HepG2 (cell line): ENCODE results near the gene AHSA1. TPM values are rescaled to one million over a fixed set of nuclear protein-coding genes. Genes with fewer than 3 reads are reported as not detected.
A peak's percentile ranks its signal among the peaks of the same experiment; 100 is the strongest.

Source experiments
- ATRX ChIP-seq: sonication (generic); formaldehyde crosslinking; IDR thresholded peaks from 2 replicates; pipeline ENCODE4 v1.4.0; 2020; ENCODE audit warnings: missing genetic modification reagents, borderline replicate concordance
- DZIP1 ChIP-seq: sonication (generic); formaldehyde crosslinking; IDR thresholded peaks from 2 replicates; pipeline ENCODE4 v1.5.0; 2020; ENCODE audit warnings: mild to moderate bottlenecking, missing genetic modification reagents
- MNT ChIP-seq: fragments of 450-650 bp; IDR thresholded peaks from 2 replicates; pipeline ENCODE4 v1.6.1; 2016
- MYC ChIP-seq: sonication (generic); formaldehyde crosslinking; IDR thresholded peaks from 2 replicates; pipeline ENCODE4 v1.9.0; 2021; ENCODE audit warnings: missing genetic modification reagents, borderline replicate concordance
- RCOR2 ChIP-seq: IDR thresholded peaks from 2 replicates; pipeline ENCODE4 v1.6.1; 2016; ENCODE audit warnings: missing biosample characterization, missing genetic modification reagents
- SAFB2 ChIP-seq: sonication (generic); formaldehyde crosslinking; IDR thresholded peaks from 2 replicates; pipeline ENCODE4 v1.5.1; 2020; ENCODE audit warnings: missing genetic modification reagents, low read depth, mild to moderate bottlenecking, borderline replicate concordance
- SALL1 ChIP-seq: sonication (generic); formaldehyde crosslinking; IDR thresholded peaks from 2 replicates; pipeline ENCODE4 v1.8.0; 2022; ENCODE audit warnings: mild to moderate bottlenecking, missing genetic modification reagents
- THAP9 ChIP-seq: sonication (generic); formaldehyde crosslinking; IDR thresholded peaks from 2 replicates; pipeline ENCODE4; 2020; ENCODE audit warnings: missing genetic modification reagents, mild to moderate bottlenecking, borderline replicate concordance
- ZNF207 ChIP-seq: fragments of 450-650 bp; IDR thresholded peaks from 2 replicates; pipeline ENCODE4 v1.6.1; 2016; ENCODE audit warnings: antibody characterized with exemption, borderline replicate concordance
- ZNF576 ChIP-seq: sonication (generic); formaldehyde crosslinking; IDR thresholded peaks from 2 replicates; pipeline ENCODE4 v1.4.0; 2020; ENCODE audit warnings: mild to moderate bottlenecking, missing genetic modification reagents
- ZNF615 ChIP-seq: sonication (generic); formaldehyde crosslinking; IDR thresholded peaks from 2 replicates; pipeline ENCODE4 v1.5.0; 2020; ENCODE audit warnings: mild to moderate bottlenecking, missing genetic modification reagents, borderline replicate concordance
- polyA plus RNA-seq, 8 experiments: library from polyadenylated mRNA; depleted of rRNA in 3 of 8; stranded (reverse) in 7 of 8; unstranded in 1 of 8; fragments of >200 nt; fragmentation: Illumina TruSeq in 4 of 8; extraction: Trizol in 4 of 8; gene quantifications; 2 replicates each; pipeline versions ENCODE4 v1.2.1 to v1.2.3, GENCODE V29; 2011 to 2016; ENCODE audit warnings: low read depth in 4 of 8, missing spikeins in 1 of 8, mixed read lengths in 1 of 8; ENCODE audit not compliant: insufficient read depth in 1 of 8
- total RNA-seq, 5 experiments: library from RNA; depleted of rRNA; stranded (reverse); fragments of >200 nt; fragmentation: Illumina TruSeq; extraction: Trizol; gene quantifications; 2 replicates each; pipeline ENCODE4 v1.2.3, GENCODE V29; 2016; ENCODE audit warnings: low read depth in 1 of 5
- TF ChIP-seq, protein P1 (sequence below): sonication (generic); formaldehyde crosslinking; IDR thresholded peaks from 2 replicates; pipeline ENCODE4 v1.4.0; 2020; ENCODE audit warnings: mild to moderate bottlenecking, missing genetic modification reagents
- TF ChIP-seq, protein P2 (sequence below): sonication (generic); formaldehyde crosslinking; IDR thresholded peaks from 2 replicates; pipeline ENCODE4 v1.4.0; 2020; ENCODE audit warnings: mild to moderate bottlenecking, missing genetic modification reagents

The AHSA1 gene
- total and polyA plus RNA-seq, 2 of the 13 experiments (the other 11 are each of a cell fraction or from before 2014, with no cell fraction given), result 113 to 241 TPM

DNA sequence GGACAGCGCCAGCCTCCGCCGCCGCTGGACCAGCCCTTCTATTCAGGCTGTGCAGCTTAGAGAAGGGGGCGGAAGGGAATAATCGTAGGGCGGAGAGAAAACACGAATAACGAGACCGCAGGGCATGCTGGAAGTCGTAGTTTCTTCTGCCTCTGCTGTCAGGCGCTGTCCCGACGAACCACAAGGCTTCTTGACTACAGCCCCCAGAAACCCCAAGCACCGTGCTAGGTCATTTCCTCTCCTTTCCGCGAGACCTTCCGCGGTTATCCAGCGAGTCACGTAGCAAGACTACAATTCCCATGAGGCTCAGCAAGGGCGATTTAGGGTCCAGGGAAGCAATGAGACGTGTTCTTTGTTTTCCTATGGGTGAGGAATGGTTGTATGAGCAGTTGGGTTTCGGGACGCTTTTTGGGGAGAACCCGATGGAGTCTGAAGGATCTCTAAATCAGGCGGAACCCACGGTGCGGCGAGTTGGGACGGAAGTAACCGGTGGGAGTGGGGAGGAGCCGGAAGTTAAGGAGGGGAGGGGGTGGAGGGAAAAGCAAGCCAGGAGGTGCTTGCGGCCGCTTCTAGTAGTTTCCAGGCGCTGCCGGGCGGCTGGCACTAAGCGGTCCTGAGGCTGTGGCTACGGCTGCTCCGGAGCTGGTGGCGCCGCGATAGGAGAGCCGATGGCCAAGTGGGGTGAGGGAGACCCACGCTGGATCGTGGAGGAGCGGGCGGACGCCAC lies at the start of gene AHSA1, which contains the start of gene VIPAS39 (continued):
- TF ChIP-seq, protein P1, sequence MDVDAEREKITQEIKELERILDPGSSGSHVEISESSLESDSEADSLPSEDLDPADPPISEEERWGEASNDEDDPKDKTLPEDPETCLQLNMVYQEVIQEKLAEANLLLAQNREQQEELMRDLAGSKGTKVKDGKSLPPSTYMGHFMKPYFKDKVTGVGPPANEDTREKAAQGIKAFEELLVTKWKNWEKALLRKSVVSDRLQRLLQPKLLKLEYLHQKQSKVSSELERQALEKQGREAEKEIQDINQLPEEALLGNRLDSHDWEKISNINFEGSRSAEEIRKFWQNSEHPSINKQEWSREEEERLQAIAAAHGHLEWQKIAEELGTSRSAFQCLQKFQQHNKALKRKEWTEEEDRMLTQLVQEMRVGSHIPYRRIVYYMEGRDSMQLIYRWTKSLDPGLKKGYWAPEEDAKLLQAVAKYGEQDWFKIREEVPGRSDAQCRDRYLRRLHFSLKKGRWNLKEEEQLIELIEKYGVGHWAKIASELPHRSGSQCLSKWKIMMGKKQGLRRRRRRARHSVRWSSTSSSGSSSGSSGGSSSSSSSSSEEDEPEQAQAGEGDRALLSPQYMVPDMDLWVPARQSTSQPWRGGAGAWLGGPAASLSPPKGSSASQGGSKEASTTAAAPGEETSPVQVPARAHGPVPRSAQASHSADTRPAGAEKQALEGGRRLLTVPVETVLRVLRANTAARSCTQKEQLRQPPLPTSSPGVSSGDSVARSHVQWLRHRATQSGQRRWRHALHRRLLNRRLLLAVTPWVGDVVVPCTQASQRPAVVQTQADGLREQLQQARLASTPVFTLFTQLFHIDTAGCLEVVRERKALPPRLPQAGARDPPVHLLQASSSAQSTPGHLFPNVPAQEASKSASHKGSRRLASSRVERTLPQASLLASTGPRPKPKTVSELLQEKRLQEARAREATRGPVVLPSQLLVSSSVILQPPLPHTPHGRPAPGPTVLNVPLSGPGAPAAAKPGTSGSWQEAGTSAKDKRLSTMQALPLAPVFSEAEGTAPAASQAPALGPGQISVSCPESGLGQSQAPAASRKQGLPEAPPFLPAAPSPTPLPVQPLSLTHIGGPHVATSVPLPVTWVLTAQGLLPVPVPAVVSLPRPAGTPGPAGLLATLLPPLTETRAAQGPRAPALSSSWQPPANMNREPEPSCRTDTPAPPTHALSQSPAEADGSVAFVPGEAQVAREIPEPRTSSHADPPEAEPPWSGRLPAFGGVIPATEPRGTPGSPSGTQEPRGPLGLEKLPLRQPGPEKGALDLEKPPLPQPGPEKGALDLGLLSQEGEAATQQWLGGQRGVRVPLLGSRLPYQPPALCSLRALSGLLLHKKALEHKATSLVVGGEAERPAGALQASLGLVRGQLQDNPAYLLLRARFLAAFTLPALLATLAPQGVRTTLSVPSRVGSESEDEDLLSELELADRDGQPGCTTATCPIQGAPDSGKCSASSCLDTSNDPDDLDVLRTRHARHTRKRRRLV (CRISPR knock-in tag), result peak; percentile 1; the same call in 1 of the 2 replicates
- TF ChIP-seq SAFB2 (CRISPR knock-in tag) (peak; percentile 76; the same call in 1 of the 2 replicates), SALL1 (peak; percentile 42; the same call in 1 of the 2 replicates), MNT (peak; percentile 33; the same call in 1 of the 2 replicates), THAP9 (peak; percentile 87; the same call in 1 of the 2 replicates), ZNF576 (CRISPR knock-in tag) (0 out of 2 replicates have a peak, but pooled peaks have one; percentile 58), ATRX (no peak), MYC (CRISPR knock-in tag) (peak; percentile 65; the same call in 1 of the 2 replicates), RCOR2 (CRISPR knock-in tag) (no peak), DZIP1 (CRISPR knock-in tag) (no peak), ZNF615 (CRISPR knock-in tag) (no peak), ZNF207 (no peak)
- TF ChIP-seq, protein P2, sequence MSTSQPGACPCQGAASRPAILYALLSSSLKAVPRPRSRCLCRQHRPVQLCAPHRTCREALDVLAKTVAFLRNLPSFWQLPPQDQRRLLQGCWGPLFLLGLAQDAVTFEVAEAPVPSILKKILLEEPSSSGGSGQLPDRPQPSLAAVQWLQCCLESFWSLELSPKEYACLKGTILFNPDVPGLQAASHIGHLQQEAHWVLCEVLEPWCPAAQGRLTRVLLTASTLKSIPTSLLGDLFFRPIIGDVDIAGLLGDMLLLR (CRISPR knock-in tag), result no peak
